GM23338 (cell line): ENCODE data around the gene SLC12A7. TPM values are rescaled to one million over a fixed set of nuclear protein-coding genes. Genes with fewer than 3 reads are reported as not detected.
"Not testable (repeated sequence)": the region's sequence is repeated elsewhere in the genome, so short reads cannot be mapped to it uniquely, and the experiment has no call there.

Source experiments
- ATAC-seq: fragments of 200-7000 bp; cut with Tn5 transposase; 3 replicates; pipeline ENCODE4 v1.9.1; 2020
- DNase-seq: peaks from one replicate; pipeline ENCODE4 v3.0.0-alpha.2; 2015; ENCODE audit warnings: low spot score
- H2AFZ ChIP-seq: fragments of 200-600 bp; sonication (generic); 2 replicates; pipeline ENCODE4 v1.8.0; 2016; ENCODE audit warnings: antibody characterized with exemption, mild to moderate bottlenecking, moderate library complexity
- H3F3A ChIP-seq: fragments of 200-600 bp; sonication (generic); replicated peaks from 2 replicates; pipeline ENCODE4 v1.8.0; 2017; ENCODE audit warnings: antibody characterized with exemption, mixed run types, low read depth
- H3K27ac ChIP-seq: fragments of 200-600 bp; sonication (generic); 2 replicates; pipeline ENCODE4 v1.6.1; 2016; ENCODE audit warnings: low read depth
- H3K27me3 ChIP-seq: fragments of 200-600 bp; sonication (generic); 2 replicates; pipeline ENCODE4 v1.8.0; 2016; ENCODE audit warnings: mild to moderate bottlenecking, mixed run types, moderate library complexity; ENCODE audit not compliant: insufficient read depth
- H3K36me3 ChIP-seq: fragments of 200-600 bp; sonication (generic); 2 replicates; pipeline ENCODE4 v1.8.0; 2016; ENCODE audit warnings: mild to moderate bottlenecking; ENCODE audit not compliant: insufficient read depth
- H3K4me1 ChIP-seq: fragments of 200-600 bp; sonication (generic); 2 replicates; pipeline ENCODE4 v1.8.0; 2016; ENCODE audit warnings: mild to moderate bottlenecking, moderate library complexity; ENCODE audit not compliant: insufficient read depth
- H3K4me2 ChIP-seq: fragments of 200-600 bp; sonication (generic); 2 replicates; pipeline ENCODE4 v1.7.1; 2017; ENCODE audit warnings: mixed run types
- H3K4me3 ChIP-seq: fragments of 200-600 bp; sonication (generic); 2 replicates; pipeline ENCODE4 v1.6.1; 2016; ENCODE audit warnings: mixed run types
- H3K79me2 ChIP-seq: fragments of 200-600 bp; sonication (generic); replicated peaks from 2 replicates; pipeline ENCODE4 v1.8.0; 2017; ENCODE audit warnings: mild to moderate bottlenecking; ENCODE audit not compliant: insufficient read depth
- H3K9me2 ChIP-seq: fragments of 200-600 bp; sonication (generic); 2 replicates; pipeline ENCODE4 v1.8.0; 2017; ENCODE audit not compliant: insufficient read depth
- H4K20me1 ChIP-seq: fragments of 200-600 bp; sonication (generic); replicated peaks from 2 replicates; pipeline ENCODE4 v1.8.0; 2017; ENCODE audit warnings: mild to moderate bottlenecking; ENCODE audit not compliant: insufficient read depth
- H3K27ac Mint-ChIP-seq: 2 replicates; pipeline ENCODE4 v1.8.0; 2020; ENCODE audit warnings: inconsistent platforms, mild to moderate bottlenecking, moderate library complexity, mixed read lengths
- H3K27me3 Mint-ChIP-seq: 3 replicates; pipeline ENCODE4 v1.8.0; 2022; ENCODE audit warnings: low read depth, mild to moderate bottlenecking, moderate library complexity, mixed read lengths, inconsistent platforms; ENCODE audit not compliant: insufficient read depth, poor library complexity
- H3K36me3 Mint-ChIP-seq: 3 replicates; pipeline ENCODE4 v1.8.0; 2021; ENCODE audit warnings: low read depth, mild to moderate bottlenecking, inconsistent platforms, moderate library complexity, mixed read lengths
- H3K4me1 Mint-ChIP-seq: 3 replicates; pipeline ENCODE4 v1.8.0; 2020; ENCODE audit warnings: mild to moderate bottlenecking, inconsistent platforms, mixed read lengths
- H3K4me3 Mint-ChIP-seq: 3 replicates; pipeline ENCODE4 v1.8.0; 2021; ENCODE audit warnings: moderate library complexity, mild to moderate bottlenecking, inconsistent platforms, mixed read lengths
- H3K9me3 Mint-ChIP-seq: 3 replicates; pipeline ENCODE4 v1.8.0; 2020; ENCODE audit warnings: moderate library complexity, mild to moderate bottlenecking, inconsistent platforms, mixed read lengths
- CTCF ChIP-seq, 2 experiments: fragments of 200-600 bp in 1 of 2; sonication (generic) in 1 of 2; conservative IDR thresholded peaks; 2 replicates each; pipeline versions ENCODE4 v1.5.1 to v1.6.1; 2016 to 2017; ENCODE audit warnings: antibody characterized with exemption in 2 of 2, low read depth in 2 of 2, mild to moderate bottlenecking in 2 of 2, moderate library complexity in 1 of 2
- ETS1 ChIP-seq: IDR thresholded peaks from 2 replicates; pipeline ENCODE4 v1.6.1; 2016; ENCODE audit warnings: antibody characterized with exemption
- EZH2 ChIP-seq: fragments of 200-600 bp; sonication (generic); IDR thresholded peaks from one replicate; pipeline ENCODE4 v1.8.0; 2017; ENCODE audit warnings: antibody characterized with exemption, mild to moderate bottlenecking, low read depth; ENCODE audit not compliant: unreplicated experiment
- EZH2phosphoT487 ChIP-seq: fragments of 200-600 bp; sonication (generic); IDR thresholded peaks from one replicate; pipeline ENCODE4 v1.8.1; 2018; ENCODE audit warnings: antibody characterized with exemption; ENCODE audit not compliant: unreplicated experiment
- POLR2AphosphoS5 ChIP-seq: IDR thresholded peaks from 2 replicates; pipeline ENCODE4 v1.6.1; 2016; ENCODE audit warnings: antibody characterized with exemption, low read depth
- ZNF331 ChIP-seq: fragments of 250-450 bp; sonication (Bioruptor Pico); IDR thresholded peaks from 2 replicates; pipeline ENCODE4 v1.5.0; 2020; ENCODE audit warnings: low read depth, mild to moderate bottlenecking, moderate library complexity
- polyA plus RNA-seq: library from polyadenylated mRNA; unstranded; fragments of >200 nt; fragmentation: Nextera tagmentation; extraction: Ambion mirVana; gene quantifications from 2 replicates; pipeline ENCODE4 v1.2.1, GENCODE V29; 2016
- total RNA-seq: library from RNA; depleted of rRNA; stranded (reverse); fragments of >200 nt; shearing (Covaris generic); gene quantifications from 2 replicates; pipeline ENCODE4 v1.2.3, GENCODE V29; 2014

The SLC12A7 gene
- total and polyA plus RNA-seq, 2 experiments from 2014 or later: 7.4 to 32.2 TPM

- Histone ChIP-seq H3K4me3 (no peak overlapping the region), H4K20me1 (no peaks in the 10 kb centered on the region), H3F3A (no peaks in the 10 kb centered on the region), H3K79me2 (no peaks in the 10 kb centered on the region), H3K27me3 (no peaks in the 10 kb centered on the region), H3K4me1 (no peaks in the 10 kb centered on the region), H3K9me2 (no peaks in the 10 kb centered on the region), H3K27ac (no peak overlapping the region), H3K36me3 (no peaks in the 10 kb centered on the region), H2AFZ (no peak overlapping the region), H3K4me2 (no peak overlapping the region)
- Mint-ChIP-seq H3K27me3 (peaks cover 3% of the 10 kb centered on the region), H3K4me3 (no peak overlapping the region), H3K36me3 (no peaks in the 10 kb centered on the region), H3K9me3 (no peaks in the 10 kb centered on the region), H3K4me1 (no peaks in the 10 kb centered on the region; the same call in 2 of the 3 replicates), H3K27ac (no peak overlapping the region)
- DNase-seq (no peak), ATAC-seq (no peak)
- no peak for TF ChIP-seq EZH2phosphoT487
- no peak for TF ChIP-seq EZH2
- TF ChIP-seq POLR2AphosphoS5: no peak
Observed at GRCh38 chr5:1026700-1027621, 84.9 kb downstream of the SLC12A7 start.

DNA sequence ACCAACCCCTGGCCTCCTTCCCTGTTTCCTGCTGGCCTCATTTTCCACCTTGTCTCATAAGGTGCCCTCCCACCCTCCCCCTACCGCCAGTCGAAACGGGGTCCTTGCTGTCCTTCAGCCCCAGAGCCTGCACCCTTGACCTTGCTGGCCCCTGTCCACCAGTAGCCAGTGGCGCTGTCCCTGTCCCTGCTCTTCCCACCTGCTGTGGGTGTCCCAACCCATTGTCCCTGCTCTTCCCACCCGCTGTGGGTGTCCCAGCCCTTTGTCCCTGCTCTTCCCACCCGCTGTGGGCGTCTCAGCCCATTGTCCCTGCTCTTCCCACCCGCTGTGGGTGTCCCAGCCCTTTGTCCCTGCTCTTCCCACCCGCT is 89.9 kb downstream of the SLC12A7 start:
- not testable (repeated sequence) for H3K9me2 ChIP-seq, H3K27ac ChIP-seq, H3K27ac Mint-ChIP-seq, H3K27me3 ChIP-seq, H3K36me3 Mint-ChIP-seq, ATAC-seq, H3K4me3 ChIP-seq, H3K79me2 ChIP-seq, H3F3A ChIP-seq, H3K4me2 ChIP-seq, H3K4me3 Mint-ChIP-seq, H3K36me3 ChIP-seq, H2AFZ ChIP-seq, DNase-seq, H4K20me1 ChIP-seq, H3K9me3 Mint-ChIP-seq, H3K27me3 Mint-ChIP-seq, H3K4me1 ChIP-seq
- peaks cover 12% of the 10 kb centered on the region for H3K4me1 Mint-ChIP-seq

DNA sequence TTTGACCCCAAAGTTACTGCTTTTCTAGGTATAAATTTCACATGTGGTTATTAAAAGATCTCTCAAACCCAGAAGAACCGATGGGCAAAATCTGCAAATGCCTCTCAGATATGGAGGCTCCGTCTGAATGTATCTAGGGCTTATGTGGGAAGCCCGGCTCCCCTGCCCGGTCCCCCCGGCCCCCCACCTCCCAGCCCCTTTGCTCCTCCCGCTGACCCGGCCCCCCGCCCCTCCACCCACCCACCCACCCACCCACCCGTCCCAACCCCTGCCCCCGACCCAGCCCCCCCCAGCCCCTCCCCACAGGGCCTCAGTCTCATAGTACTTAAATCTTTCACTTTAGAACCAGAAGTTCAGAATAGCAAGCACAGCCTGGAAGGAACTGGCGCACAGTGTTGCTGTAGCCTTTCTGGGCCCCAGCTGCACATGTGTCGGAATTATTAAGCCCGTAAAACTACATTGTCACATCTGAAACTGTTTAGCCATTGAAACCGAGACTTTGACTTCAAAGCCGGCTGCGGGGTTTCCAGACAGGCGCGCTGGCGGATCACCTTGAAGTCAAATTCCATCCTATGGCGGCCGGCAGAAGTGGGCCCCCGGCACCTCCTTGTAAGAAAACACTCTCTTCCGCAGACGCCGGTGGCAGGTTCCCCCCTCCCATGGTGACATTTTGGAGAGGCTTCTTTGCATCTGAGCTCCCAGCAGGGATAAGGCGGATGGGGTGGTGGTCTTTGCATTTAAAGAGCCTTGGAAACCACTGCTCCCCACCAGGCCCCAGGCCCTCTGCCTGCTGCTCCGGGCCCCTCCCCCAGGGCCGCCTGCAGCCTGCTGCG is 90.5 kb downstream of the SLC12A7 start:
- H3K9me3 Mint-ChIP-seq: no peaks in the 10 kb centered on the region
- DNase-seq (peak; percentile 60), ATAC-seq (peak; percentile 80)
- Histone ChIP-seq H3K27ac (no peak overlapping the region), H3K36me3 (no peaks in the 10 kb centered on the region), H4K20me1 (no peaks in the 10 kb centered on the region), H3K4me1 (no peaks in the 10 kb centered on the region; the same call in 1 of the 2 replicates), H3K4me2 (no peak overlapping the region), H3K9me2 (no peaks in the 10 kb centered on the region), H2AFZ (no peak overlapping the region), H3F3A (no peaks in the 10 kb centered on the region; the same call in 1 of the 2 replicates), H3K79me2 (no peaks in the 10 kb centered on the region), H3K27me3 (no peaks in the 10 kb centered on the region), H3K4me3 (no peak overlapping the region)
- peaks cover 6% of the 10 kb centered on the region for H3K27me3 Mint-ChIP-seq
- peaks cover 12% of the 10 kb centered on the region for H3K4me1 Mint-ChIP-seq
- no peak overlapping the region for H3K4me3 Mint-ChIP-seq
- H3K27ac Mint-ChIP-seq: no peak overlapping the region
- H3K36me3 Mint-ChIP-seq: no peaks in the 10 kb centered on the region; the same call in 2 of the 3 replicates
- TF ChIP-seq ZNF331 (CRISPR knock-in tag) (no peak), CTCF (conservative IDR thresholded peaks at IDR 0.05; ENCODE audit: low read depth in 2 of 2) (no peak), ETS1 (no peak)
